ENCODE results near the gene PEA15.

Gene PEA15

GRCh38 chr1:160209321-160210046 is 4.3 kb downstream of the PEA15 start:
- DNase-seq = no peak

DNA sequence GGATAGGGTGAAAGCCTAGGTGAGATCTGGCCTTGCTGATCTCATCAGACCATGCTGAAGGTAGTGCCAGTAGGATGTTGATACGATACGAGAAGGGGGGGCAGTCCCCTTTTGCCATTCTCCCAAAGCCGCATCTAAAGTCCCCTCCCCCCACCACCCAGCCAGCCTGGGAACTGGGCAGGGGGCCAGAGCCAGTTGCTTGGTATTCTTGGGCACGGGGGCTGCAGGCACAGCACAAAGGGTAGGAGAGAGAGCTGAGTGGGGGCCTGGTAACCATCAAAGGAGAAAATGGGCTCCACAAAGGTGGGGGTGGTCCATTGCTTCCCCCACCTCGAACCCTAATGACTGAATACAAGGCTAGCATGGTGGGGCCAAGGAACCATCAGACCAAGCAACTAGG is 5.4 kb downstream of the PEA15 start:
- DNase-seq = no peak

GRCh38 chr1:160211046-160211790 is 6.0 kb downstream of the PEA15 start:
- DNase-seq = no peak

GRCh38 chr1:160214481-160215140 is 9.4 kb downstream of the PEA15 start:
- no peak for DNase-seq

- DNase-seq = no peak
Measured at GRCh38 chr1:160216301-160216700, 11.1 kb downstream of the PEA15 start.

DNA sequence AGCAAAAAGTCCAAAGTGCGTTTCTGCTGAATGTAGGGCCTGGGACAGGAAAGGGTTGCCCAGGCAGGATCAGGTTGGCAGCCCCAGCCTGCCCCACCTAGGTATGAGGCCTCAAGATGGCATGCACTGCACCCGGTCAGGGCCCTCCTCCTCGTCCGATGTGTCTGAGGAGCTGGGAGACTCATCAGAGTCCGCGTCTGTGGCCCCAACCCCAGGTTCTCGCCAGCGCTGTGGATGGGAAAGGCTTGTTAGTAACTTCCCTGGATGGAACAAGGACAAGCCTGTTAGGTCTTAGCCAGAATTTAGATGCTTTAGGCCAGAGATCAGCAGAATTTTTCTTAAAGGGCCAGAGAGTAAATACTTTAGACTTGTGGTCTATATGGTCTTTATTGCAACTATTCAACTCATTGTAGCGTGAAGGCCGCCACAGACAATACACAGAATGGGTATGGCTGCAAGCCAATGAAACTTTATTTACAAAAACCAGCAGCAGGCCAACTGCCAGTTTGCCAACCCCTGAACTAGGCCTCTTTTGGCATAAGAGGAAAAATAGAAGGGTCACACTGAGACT is 12.4 kb downstream of the PEA15 start:
- DNase-seq = no peak

DNA sequence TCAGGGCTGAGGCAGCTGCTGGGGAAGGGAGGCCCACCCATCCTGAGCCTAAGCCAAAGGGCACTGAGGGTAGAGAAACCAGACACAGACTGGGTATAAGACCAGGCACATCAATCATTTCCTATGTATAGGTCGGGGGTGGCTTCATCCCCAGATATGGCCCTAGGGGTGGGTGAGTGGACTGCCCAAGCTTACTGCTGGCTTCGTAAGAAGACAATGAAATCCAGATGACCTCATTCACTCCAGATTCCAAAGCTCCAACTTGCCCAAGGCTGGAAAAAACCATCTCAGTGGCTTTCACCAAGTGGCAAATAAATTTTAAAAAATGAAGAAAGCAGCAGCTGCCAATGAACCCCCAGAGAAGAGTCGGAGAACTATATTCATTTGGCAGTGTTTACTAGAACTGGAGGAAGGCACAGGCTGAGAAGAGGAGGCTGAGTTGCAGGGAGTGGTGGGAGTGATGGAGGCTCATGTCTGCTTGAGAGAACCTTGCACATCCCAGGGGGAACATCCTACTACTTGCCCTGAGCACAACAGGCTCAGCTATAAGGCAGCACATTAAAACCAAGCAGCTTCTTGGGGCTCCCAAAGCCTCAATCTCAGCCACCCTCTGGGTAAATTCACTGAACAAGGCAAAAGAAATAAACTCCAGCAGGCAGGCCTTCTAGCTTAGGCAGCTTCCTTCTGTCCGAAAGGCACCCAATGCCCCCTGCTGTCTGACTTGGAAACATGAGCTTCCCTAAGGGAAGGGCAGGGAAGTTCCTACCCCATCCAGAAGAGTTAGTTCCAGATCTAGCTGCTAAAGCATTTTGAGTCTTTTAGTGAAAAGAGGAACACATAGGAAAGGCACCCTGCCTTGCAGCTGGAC is 14.1 kb downstream of the PEA15 start:
- no peak for DNase-seq

DNA sequence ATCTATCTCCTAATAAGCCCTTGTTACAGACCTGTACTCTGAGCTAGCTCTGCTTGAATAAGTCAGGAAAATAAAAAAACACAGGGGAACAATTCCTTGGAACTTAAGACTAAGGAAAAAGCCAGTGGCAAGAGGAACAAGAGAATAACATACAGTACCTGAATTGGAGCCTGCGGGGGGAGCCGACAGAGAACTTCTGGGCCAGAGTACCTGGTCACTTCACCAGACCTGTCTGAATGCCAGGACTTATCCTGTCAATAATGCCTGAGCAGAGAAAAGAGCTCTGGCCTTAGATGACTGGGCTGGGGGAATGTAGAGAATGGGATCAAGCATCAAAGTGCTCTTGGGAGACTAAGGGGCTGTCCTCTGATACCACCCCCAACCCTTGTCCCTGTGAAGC is 15.1 kb downstream of the PEA15 start:
- DNase-seq = no peak

DNA sequence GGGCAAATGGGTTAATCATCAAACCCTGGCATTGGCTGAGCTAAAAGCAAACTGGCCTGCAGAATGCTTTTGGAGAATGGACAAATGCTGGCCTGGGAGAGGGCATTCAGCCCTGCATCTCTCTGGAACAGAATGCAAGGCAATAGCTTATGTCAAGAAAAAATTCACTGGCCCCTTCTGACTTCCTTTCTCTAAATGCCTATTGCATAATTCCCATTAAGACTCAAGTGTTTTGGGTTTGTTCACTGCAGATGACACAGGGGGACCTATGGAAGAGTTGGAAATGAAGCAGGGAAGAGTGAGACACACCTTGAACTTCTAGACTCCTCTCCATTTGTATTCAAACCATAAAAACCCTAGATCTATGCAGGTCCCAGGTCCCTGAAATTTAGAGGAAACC is 15.9 kb downstream of the PEA15 start:
- no peak for DNase-seq

GRCh38 chr1:160222546-160222945 is 17.4 kb downstream of the PEA15 start:
- DNase-seq = no peak

DNA sequence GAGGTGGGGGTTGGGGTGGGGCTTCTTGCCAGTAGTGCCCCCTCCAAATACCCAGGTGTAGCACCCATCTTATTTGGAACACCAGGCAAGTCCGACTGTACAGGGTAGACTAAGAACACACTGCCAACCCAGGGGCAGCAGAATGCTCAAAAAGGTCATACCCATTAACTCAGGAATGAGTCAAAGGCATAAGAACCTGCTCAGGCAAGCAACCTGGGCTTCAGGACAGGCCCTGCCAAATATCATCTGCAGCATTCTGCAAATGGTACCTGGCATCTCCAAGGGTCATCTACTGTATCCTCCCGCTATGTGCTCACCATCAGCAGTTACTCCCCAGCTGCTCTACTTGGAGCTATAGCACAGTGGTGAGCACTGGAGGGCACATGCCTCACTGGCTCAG is 19.4 kb downstream of the PEA15 start:
- DNase-seq = no peak

DNA sequence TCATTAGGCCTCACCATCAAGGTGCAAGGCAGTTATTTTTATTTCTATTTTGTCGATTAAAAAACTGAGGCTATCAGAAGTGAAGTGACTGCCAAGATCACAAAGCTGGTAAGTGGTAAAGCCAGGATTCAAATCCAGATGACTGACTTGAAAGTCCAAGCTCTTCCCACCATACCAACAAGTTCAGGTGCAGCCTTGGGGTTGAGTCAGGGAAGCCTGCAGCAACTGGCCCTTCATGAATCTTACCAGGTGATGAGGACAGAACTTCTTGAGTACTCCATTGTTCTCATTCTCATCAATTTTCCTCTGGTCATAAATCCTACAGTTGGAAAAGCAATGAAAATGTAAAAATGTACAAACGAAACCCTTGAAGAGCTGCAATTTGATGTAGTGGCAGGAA is 20.2 kb downstream of the PEA15 start:
- no peak for DNase-seq

DNA sequence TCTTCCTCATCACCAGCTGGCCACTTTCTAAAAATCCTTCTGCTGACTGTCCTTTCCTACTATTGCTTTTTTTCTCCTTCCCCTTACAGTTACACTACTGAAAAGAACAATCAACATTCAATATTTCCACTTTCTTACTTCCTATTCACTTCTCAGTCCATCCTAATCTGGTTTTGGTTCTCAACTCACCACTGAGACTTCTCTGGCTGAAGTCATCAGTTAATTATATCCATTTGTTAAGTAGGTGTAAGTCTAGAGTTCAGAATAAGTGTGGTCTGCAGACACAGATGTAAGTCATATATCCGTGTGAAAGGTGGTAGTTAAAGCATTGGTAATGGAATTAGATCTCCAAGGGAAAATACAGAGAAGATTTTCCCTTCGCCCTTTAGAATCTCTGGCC is 21.4 kb downstream of the PEA15 start:
- DNase-seq = no peak

- DNase-seq = no peak
Measured at GRCh38 chr1:160227034-160227433, 21.9 kb downstream of the PEA15 start.

GRCh38 chr1:160227561-160227960 is 22.4 kb downstream of the PEA15 start:
- no peak for DNase-seq

DNA sequence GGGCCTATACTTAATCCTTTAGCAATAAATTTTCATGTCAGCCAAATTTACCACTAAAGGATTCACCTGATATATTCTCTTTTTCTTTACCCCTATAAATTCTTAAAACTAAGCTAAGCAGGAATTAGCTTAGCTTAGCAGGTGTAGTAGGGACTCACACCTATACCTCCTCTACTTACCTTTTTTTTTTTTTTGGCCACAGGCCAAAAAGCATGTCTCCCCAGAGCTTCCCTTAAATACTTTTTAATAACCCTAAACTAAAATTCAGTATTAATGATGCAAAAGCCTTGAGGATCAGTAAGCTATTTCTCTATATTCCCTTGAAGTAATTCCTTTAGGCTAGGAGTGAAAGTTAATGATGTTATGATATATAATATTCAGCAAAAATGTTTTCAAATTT is 23.2 kb downstream of the PEA15 start:
- DNase-seq = no peak

- no peak for DNase-seq
Measured at GRCh38 chr1:160232911-160233310, 27.7 kb downstream of the PEA15 start.

DNA sequence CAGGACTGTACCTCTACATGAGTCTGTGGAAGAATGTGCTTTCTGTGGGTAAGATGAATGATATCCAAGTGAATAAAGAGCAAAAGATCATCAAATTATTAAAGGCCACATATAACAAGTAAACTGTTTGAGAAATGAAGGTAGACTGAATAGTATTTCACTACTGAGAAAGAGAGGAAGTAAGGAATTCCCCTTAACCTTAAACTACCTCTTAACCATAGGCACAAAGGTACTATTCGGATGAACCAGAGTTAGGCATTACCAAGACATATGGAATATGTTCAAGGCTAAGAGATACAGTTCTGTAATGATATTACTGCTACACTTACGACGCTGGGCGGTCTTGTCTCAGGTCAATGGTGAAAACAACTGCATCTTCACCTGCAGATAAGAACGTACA is 31.6 kb downstream of the PEA15 start:
- no peak for DNase-seq

GRCh38 chr1:160237558-160237957 is 32.4 kb downstream of the PEA15 start:
- no peak for DNase-seq

GRCh38 chr1:160238408-160238807 is 33.2 kb downstream of the PEA15 start:
- no peak for DNase-seq

- no peak for DNase-seq
Measured at GRCh38 chr1:160239582-160240299, 34.6 kb downstream of the PEA15 start.

DNA sequence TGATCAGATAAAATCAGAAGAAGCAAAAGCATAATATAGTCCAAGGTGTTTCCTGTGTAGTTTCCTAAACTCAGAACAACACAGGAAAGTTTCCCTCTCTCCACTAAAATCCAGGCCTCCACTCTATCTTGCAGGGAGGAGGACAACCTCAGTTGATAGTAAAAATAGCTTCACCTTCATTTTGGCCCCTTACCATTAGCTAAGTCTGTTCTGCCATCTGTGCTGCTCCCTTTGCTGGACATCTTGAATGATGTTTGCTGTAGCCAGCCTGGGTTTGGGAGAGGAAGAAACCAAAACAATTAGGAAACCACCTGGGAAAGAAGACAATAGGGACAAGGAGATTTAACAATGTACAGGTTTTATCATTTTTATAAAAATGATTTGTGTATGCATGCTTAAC is 38.6 kb downstream of the PEA15 start:
- no peak for DNase-seq
